Measurements from ENCODE around the gene KRTAP10-6.
"Not testable (repeated sequence)": the region's sequence is repeated elsewhere in the genome, so short reads cannot be mapped to it uniquely, and the experiment has no call there.

Gene KRTAP10-6

DNA sequence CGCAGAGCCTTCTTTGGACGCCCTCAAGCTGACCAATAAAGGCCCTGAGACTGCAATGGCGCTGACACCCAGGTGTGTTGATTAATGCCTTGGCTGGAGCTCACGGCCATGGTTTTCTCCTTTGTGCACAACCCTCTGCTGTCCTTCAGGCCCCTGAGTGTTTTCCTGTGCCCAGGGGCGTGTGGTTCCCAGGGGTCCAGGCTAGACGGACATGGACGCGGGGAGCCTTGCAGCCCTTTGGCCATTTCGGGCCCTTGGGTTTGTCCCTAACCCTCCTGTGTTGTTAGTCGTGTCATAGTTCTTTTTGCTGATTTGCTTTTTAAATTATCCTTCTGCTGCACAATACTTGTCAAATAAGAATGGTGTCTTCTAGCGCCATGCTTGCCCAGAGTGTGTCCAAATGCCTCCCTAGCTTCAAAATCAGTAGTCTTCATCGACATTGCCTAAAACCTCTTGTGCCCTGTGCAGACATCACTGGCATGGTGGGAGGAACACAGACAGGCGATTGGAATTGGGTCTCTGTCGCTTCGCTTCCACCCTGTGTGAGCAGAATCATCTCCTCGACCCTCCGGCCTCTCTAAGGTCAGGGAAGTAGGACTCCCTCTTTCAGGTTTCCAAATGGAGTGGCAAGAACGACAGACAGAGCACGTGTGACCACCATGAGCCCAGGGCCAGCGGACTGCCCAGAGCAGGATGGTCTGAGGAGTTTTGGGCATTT is 16.8 kb downstream of the KRTAP10-6 start:
- no peak for DNase-seq (ENCODE audit: low read depth)

DNA sequence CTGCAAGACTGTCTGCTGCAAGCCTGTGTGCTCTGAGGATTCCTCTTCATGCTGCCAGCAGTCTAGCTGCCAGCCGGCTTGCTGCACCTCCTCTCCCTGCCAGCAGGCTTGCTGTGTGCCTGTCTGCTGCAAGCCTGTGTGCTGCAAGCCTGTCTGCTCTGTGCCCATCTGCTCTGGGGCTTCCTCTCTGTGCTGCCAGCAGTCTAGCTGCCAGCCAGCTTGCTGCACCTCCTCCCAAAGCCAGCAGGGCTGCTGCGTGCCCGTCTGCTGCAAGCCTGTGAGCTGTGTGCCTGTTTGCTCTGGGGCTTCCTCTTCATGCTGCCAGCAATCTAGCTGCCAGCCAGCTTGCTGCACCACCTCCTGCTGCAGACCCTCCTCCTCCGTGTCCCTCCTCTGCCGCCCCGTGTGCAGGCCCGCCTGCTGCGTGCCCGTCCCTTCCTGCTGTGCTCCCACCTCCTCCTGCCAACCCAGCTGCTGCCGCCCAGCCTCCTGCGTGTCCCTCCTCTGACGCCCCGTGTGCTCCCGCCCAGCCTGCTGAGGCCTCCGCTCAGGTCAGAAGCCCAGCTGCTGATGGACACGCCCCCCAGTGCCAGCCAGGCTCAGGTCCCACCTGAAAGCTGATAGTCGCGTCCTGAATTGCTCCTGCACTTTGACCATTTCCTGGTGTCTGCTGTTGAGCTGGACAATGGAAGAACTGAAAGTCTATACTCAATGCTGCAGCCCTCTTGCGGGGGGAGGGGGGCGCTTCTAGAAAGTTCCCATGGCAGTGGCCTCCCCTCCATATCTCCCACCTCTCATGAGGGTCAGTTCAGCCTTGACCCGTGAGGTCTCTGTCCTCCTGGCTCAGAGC is 17.6 kb downstream of the KRTAP10-6 start:
- no peak for DNase-seq (ENCODE audit: low read depth)

DNA sequence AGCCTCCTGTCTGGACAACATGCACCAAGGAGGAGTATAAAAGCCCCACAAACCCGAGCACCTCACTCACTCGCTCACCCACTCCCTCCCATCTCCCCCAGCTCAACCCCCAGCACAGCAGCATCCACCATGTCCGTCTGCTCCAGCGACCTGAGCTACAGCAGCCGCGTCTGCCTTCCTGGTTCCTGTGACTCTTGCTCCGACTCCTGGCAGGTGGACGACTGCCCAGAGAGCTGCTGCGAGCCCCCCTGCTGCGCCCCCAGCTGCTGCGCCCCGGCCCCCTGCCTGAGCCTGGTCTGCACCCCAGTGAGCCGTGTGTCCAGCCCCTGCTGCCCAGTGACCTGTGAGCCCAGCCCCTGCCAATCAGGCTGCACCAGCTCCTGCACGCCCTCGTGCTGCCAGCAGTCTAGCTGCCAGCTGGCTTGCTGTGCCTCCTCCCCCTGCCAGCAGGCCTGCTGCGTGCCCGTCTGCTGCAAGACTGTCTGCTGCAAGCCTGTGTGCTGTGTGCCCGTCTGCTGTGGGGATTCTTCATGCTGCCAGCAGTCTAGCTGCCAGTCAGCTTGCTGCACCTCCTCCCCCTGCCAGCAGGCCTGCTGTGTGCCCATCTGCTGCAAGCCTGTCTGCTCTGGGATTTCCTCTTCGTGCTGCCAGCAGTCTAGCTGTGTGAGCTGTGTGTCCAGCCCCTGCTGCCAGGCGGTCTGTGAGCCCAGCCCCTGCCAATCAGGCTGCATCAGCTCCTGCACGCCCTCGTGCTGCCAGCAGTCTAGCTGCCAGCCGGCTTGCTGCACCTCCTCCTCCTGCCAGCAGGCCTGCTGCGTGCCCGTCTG is 18.5 kb downstream of the KRTAP10-6 start, which contains the start of gene KRTAP10-4:
Gene KRTAP10-4, plus strand, starts transcription at position 100 of the 827 bp plus-strand sequence. Its CDS starts 30 bp downstream, at position 130.
- DNase-seq (ENCODE audit: low read depth), result not testable (repeated sequence)

DNA sequence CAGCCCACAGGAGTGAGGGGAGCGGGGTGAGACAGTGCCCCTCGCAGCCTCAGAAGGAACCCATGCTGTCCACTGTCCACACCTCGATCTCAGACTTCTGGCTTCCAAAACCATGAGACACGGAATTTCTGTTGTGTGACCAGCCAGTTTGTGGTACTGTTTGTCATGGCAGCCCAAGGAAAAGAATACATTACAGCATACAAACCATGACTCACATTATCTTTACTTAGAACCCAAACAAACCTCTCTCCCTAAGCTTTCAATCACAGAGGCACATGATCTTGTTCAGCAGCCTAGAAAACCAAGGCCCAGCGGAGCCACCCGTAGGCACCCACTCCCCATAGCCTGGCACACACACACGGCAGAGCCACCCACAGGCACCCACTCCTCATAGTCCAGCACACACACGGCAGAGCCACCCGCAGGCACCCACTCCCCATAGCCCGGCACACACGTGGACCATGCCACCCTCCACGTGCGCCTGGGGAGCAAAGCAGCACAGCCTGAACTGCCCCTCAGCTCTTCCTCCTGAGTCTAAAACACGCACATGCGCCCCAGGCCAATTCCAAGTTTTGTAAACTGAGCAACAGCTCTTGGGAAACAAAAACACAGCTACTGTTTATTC is 19.2 kb downstream of the KRTAP10-6 start:
- DNase-seq (ENCODE audit: low read depth), result no peak

DNA sequence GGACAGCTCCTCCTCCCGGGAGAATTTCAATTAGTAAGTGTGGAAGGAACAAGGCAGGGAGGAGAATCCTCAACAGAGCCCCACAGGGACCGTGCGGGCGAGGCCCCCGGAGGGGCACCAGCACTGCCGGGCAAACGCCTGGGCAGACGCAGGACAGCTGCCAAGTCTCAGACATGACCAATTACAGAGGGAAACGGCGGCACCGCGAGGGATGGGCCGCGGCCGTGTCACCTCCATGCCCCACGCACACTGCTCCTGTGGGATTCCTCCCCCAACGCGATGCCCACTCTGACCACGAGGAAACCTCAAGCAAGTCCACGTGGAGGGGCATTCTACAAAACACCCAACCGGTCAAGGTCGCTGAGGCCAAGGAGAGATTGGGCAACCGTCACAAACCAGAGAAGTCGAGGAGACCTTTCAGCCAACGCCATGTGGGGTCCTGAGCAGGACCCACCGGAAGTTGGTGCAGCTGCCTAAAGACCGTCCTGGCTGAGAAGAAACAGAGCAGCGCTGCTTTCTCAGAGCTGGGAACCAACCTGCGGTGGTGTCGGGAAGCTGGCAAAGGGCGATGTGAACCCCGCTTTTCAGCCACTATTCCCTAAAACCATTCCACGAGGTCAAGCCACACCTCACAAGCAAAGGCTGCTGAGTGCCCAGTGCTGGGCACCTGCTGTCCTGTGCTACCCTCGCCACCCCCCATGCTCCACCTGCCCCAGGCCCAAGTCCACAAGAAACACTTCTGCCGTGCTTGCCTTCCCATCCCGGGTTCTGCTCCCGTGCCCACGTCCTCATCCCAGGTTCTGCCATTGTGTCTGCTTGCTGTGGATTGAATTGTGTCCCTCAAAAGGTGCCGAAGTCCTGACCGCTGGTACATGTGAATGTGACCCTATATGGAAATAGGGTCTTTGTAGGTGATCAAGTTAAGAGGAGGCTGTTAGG is 20.2 kb downstream of the KRTAP10-6 start:
- DNase-seq (ENCODE audit: low read depth), result no peak

DNA sequence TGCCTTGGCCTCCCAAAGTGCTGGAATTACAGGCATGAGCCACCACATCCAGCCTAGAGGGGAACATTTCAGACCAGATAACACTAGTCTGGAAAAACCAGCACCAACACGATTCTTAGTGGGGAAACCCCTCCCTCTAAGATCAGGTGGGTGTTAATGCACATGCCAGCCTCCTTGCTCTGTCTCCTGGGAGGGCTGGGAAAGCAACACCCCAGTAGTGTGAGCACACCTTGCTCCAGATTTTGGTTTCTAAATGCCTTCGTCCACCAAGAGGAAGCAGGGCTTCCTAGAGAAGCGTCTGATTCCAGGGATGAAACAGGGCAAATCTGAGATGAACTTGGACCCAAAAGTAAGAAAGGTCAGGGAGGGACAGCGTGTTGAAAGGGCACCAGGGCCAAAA is 21.0 kb downstream of the KRTAP10-6 start:
- DNase-seq (ENCODE audit: low read depth), result no peak

DNA sequence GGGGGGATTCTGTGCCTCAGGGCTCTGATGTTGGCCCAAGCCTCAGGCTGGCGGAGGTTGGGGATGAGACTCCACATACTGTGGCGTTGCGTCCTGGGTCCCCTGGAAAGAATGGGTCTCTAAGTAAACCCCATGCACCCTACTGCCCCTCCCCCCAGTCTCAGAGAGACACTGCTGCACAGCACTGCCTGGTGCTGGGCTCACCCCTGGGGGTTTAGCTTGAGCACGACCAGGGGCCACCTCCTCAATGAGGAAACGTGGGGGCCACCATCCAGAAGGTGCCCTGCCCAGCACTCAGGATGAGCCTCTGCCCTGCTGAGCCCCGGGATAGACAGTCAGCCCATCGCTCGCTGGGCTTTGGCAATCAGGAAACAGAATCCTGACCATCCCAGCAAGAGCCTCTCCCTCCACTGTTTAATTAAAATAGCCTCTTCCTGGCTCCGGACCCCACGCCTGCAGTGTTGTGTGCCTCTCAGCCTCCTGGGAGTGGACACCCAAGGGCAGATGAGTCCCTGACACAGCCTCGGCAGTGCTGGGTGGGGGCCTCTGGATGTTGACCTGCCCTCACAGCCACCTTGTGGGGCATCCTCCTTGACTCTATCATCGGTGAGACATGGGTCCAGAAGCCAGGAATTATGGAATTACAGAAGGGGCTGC is 22.3 kb downstream of the KRTAP10-6 start:
- DNase-seq (ENCODE audit: low read depth), result no peak

DNA sequence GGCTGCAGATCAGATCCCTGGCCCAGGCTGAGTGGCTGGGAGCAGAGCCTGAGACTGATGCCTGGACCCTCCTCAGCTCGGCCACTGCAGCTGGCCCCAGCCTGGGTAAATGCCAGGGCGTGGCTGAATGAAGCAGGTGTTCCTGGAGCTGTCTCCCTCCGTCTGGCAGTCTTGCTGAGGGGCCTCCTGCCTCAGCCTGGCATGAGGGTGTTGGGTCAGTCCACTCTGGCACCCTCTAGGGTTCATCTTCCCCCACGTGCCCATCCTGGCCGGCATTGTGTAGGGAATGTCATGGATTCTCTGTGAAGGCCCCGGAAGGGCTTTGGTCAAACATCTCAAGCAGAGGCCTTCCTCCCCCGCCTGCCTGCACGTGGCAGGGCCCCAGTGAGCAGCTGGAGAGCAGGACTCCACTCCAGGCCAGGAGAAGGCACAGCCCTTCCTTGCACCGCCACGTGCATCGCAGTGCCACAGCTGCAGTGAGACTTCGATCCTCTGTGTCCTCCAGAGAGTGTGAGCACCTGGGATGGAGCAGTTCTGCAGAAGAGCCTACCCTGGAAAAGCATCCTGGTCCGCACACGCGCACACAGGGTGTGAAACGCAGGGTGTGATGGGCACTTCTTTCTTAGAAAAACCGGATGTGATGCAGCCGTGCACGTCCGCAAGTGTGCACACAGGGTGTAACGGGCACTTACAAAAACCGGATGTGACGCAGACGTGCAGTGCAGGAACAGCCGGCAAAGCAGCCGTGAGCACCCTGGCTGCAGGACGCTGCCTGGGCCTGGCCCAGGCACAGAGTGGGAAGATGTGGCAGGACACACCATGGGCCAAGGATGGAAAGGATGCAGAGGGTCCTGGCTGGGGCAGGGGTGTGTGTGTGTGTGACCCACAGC is 23.4 kb downstream of the KRTAP10-6 start:
- DNase-seq (ENCODE audit: low read depth), result no peak

DNA sequence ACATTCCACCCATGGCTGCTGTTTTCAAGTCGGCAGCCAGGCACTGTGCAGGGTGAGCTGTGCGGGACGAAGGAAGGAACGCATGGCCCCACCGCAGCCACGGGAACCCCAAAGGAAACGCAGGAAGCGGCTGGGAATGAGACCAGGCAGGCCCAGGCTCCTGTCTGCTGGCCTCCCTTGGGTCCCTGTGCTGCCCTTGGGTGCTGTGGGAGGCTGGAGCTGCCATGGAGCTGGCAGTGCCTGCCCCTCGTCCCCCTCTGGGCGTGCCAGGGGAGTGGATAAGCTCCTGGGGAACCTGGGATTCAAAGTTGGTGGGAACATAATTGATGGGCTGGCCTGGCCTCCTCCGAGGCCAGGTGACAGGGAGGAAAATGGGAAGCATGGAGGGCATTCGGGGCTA is 24.0 kb downstream of the KRTAP10-6 start:
- no peak for DNase-seq (ENCODE audit: low read depth)

DNA sequence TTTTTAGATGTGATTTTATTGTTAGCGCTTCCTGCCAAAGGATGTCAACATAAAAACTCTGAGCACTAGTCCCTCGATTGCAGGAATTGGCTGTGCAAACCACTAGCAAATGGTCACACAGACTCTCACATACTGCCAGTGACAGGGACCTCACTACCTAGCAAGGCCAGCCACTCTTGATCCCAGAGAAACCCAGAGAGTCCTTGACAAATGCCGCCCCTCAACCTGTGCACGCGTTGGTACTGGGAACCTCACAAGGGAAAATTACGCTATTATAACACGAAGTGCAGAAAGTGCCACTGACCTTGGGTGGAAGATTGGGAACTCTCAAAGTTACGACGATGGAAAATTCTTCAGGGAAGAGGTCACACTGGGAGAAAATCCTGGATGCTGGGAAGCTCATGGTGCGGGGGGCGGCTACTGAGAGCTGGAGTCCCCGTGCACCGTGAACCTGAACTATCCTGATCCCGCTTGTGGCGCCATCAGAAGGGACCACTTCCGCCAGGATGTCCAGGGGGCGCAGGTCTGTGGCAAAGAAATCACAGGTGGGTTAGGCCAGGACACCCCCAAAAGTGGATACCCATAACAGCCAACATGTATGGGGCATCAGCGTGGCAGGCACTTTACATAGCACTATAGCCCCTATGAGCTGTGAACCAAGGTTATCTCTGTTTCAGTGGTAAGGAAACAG is 24.7 kb downstream of the KRTAP10-6 start:
- DNase-seq (ENCODE audit: low read depth), result no peak

DNA sequence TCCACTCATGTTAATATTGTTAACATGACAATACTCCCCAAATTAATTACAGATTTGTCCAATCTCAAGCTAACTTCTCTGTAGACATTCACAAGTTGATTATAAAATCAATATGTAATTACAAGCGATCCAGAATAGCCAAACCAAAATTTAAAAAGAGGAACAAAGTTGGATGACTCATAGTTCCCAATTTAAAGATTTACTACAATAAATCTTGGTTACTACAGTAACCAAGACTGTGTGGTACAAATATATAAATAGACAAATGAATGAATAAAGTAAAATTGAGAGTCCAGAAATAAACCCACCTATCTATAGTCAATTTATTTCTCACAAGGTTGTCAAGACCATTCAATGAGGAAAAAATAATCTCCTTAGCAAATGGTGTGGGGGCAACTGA is 25.9 kb downstream of the KRTAP10-6 start:
- no peak for DNase-seq (ENCODE audit: low read depth)

DNA sequence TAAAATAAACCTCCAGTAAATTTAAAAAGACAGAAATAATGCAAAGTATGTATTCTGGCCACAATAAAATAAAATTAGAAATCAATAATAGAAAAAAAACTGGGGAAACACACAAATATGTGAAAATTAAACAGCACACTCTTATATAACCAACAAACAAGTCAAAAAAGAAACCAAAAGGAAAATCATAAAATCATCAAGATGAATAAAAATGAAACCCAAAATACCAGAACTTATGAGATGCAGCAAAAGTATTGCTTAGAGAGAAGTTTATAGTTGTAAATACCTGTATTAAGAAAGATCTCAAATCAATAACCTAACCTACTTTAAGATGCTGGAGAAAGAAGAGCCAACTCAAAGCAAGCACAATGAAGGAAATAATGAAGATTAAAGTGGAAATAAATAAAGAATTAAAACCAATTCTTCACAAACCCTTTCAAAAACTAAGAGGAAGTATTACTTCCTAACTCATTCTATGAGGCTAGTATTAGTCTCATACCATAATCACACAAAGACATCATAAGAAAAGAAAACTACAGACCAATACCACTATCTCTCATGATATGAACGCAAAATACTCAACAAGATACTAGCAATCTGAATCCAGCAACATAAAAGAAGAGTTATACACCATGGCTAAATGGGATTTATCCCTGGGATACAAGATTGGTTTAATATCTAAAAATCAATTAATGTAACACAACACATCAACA is 27.3 kb downstream of the KRTAP10-6 start:
- DNase-seq (ENCODE audit: low read depth), result no peak

DNA sequence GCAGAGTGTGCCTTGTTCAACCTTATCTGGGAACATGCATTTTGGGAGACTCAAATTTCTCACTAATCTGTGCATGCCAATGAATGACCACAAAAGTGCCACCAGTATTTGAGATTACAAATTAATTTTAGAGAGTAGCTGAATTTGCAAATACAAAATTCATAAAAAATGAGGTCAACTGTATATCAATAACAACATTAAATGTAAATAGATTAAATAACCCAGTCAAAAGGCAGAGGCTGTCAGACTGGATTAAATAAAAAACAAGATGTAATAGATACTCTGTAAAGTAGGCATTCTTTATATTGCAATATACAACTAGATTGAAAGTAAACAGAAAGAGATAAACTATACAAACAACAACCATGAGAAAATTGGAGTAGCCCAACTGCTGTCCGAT is 28.2 kb downstream of the KRTAP10-6 start:
- DNase-seq (ENCODE audit: low read depth), result no peak

DNA sequence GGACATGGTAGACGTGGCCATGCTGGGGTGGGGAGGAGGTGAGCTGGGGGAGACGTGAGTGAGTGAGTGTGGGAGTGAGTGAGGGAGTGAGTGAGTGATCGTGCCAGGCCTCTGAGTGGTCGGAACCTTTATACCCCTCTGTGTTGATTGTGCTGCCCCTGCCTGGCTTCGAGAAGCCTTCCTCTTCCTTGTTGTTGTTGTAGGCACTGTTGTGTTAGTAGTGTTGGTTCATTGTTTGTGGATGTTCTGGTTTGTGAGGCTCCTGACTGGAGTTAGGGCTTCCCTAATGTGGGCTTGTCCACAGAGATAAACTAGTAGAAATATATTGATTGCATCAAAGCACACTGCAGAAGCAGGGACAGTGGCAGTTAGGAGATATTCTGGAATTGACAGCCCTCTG is 33.6 kb downstream of the KRTAP10-6 start, which contains the start of gene KRTAP10-3:
Gene KRTAP10-3, minus strand, starts transcription at position 101 of the 400 bp plus-strand sequence. Its CDS starts 80 bp downstream, at position 21.
- DNase-seq (ENCODE audit: low read depth), result no peak

DNA sequence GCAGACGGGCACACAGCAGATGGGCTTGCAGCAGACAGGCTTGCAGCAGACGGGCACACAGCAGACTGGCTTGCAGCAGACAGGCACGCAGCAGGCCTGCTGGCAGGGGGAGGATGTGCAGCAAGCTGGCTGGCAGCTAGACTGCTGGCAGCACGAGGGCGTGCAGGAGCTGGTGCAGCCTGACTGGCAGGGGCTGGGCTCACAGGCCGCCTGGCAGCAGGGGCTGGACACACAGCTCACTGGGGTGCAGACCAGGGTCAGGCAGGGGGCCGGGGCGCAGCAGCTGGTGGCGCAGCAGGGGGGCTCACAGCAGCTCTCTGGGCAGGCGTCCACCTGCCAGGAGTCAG is 34.0 kb downstream of the KRTAP10-6 start:
- DNase-seq (ENCODE audit: low read depth), result not testable (repeated sequence)

DNA sequence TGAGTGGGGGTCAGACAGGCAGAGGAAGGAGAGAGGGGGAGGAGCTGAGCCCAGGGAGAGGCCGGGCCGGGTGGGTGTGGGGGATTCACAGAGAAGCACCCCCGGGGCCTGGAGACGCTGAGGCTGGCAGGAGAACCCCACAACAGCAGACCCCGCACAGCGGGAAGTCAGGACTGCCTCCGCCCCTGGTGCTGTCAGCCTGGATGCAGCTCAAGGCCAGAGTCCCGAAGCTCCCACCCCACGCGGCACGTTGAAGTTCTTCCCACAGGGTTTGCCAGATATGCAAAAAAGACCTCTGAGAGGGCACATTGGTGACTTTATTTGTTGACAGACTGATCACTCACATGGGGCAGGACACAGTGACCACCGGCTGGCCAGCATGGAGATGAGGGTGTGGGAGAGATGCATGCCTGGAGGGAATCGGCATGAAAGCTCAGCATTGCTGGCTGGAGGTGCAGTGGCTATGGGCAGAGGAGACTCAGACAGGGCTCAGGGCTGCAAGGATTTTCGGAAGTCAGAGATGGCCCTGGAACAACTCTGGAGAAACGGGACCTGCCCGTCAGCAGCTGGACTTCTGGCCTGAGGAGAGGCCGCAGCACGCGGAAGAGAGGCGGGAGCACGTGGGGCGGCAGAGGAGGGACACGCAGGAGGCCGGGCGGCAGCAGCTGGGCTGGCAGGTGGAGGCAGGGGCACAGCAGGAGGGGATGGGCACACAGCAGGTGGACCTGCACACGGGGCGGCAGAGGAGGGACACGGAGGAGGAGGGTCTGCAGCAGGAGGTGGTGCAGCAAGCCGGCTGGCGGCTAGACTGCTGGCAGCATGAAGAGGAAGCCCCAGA is 34.6 kb downstream of the KRTAP10-6 start:
- DNase-seq (ENCODE audit: low read depth), result no peak

DNA sequence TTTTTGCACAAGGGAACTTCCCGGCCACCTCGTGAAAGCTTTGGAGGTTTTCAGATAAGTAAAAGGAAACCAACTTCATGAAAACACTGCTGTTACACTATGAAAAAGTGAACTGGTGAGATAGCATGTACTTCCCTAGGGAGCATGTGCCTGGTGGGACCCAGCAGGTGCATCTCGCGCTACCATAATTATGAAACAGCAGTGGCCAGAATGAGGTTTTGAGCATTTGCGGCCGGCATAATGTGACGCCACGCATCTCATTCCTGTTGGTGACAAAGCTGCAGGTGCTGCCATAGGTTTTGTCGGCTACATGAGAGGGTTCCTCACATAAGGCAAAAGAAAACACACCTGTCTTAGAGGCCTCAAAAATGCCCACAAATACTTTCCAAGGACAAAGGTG is 35.4 kb downstream of the KRTAP10-6 start:
- DNase-seq (ENCODE audit: low read depth), result no peak
